Measurements from ENCODE around the gene GNPNAT1. TPM values are rescaled to one million over a fixed set of nuclear protein-coding genes. Genes with fewer than 3 reads are reported as not detected.

Gene GNPNAT1
- total RNA-seq, 1 experiment from 2014 or later = 45.2 TPM

GRCh38 chr14:52740751-52741150 is 50.7 kb downstream of the GNPNAT1 start:
- ChIA-PET CTCF (no interaction called here), POLR2A (ENCODE audit: unreplicated experiment) (no interaction called here)
- no peaks in the 10 kb centered on the region for H4K20me1 ChIP-seq (ENCODE audit: insufficient read depth)
- H3K27ac ChIP-seq = no peak overlapping the region
- no peaks in the 10 kb centered on the region for H3K9me3 ChIP-seq (ENCODE audit: insufficient read depth, low read depth)
- H2AFZ ChIP-seq = no peak overlapping the region
- intact Hi-C loops (cut with micrococcal nuclease; ENCODE audit: unreplicated experiment) = no loop called here
- no TSS peak for BruUV-seq (replicated peaks)
- no peak for DNase-seq
- no peaks in the 10 kb centered on the region for H3K4me1 ChIP-seq (replicated peaks; ENCODE audit: insufficient read depth)
- H3K9me2 ChIP-seq (ENCODE audit: insufficient read depth) = no peaks in the 10 kb centered on the region
- H3K79me2 ChIP-seq (ENCODE audit: low read depth) = peaks cover 10% of the 10 kb centered on the region; the same call in 1 of the 2 replicates
- no peak overlapping the region for H3K4me2 ChIP-seq
- H3K36me3 ChIP-seq (ENCODE audit: low read depth) = no peaks in the 10 kb centered on the region
- TF ChIP-seq, protein P1, sequence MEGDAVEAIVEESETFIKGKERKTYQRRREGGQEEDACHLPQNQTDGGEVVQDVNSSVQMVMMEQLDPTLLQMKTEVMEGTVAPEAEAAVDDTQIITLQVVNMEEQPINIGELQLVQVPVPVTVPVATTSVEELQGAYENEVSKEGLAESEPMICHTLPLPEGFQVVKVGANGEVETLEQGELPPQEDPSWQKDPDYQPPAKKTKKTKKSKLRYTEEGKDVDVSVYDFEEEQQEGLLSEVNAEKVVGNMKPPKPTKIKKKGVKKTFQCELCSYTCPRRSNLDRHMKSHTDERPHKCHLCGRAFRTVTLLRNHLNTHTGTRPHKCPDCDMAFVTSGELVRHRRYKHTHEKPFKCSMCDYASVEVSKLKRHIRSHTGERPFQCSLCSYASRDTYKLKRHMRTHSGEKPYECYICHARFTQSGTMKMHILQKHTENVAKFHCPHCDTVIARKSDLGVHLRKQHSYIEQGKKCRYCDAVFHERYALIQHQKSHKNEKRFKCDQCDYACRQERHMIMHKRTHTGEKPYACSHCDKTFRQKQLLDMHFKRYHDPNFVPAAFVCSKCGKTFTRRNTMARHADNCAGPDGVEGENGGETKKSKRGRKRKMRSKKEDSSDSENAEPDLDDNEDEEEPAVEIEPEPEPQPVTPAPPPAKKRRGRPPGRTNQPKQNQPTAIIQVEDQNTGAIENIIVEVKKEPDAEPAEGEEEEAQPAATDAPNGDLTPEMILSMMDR (conservative IDR thresholded peaks at IDR 0.05) = no peak
- TF ChIP-seq EZH2 (IDR thresholded peaks at IDR 0.05; ENCODE audit: low read depth) = no peak
- H3K4me3 ChIP-seq = no peak overlapping the region
- H3K27me3 ChIP-seq (ENCODE audit: insufficient read depth, low read depth) = no peaks in the 10 kb centered on the region
- no peaks in the 10 kb centered on the region for H3F3A ChIP-seq (ENCODE audit: insufficient read depth, low read depth)

GRCh38 chr14:52738409-52738808 is 53.0 kb downstream of the GNPNAT1 start:
- Histone ChIP-seq H3K4me1 (replicated peaks; ENCODE audit: insufficient read depth) (no peaks in the 10 kb centered on the region), H4K20me1 (ENCODE audit: insufficient read depth) (no peaks in the 10 kb centered on the region), H3K9me2 (ENCODE audit: insufficient read depth) (no peaks in the 10 kb centered on the region), H2AFZ (no peak overlapping the region), H3K27ac (no peak overlapping the region), H3K27me3 (ENCODE audit: insufficient read depth, low read depth) (no peaks in the 10 kb centered on the region), H3K4me3 (no peak overlapping the region), H3K9me3 (ENCODE audit: insufficient read depth, low read depth) (no peaks in the 10 kb centered on the region), H3K79me2 (ENCODE audit: low read depth) (peaks cover 10% of the 10 kb centered on the region; the same call in 1 of the 2 replicates), H3F3A (ENCODE audit: insufficient read depth, low read depth) (no peaks in the 10 kb centered on the region), H3K36me3 (ENCODE audit: low read depth) (no peaks in the 10 kb centered on the region), H3K4me2 (no peak overlapping the region)
- intact Hi-C loops (cut with micrococcal nuclease; ENCODE audit: unreplicated experiment) = no loop called here
- no peak for DNase-seq
- no TSS peak for BruUV-seq (replicated peaks)
- CTCF ChIA-PET = no interaction called here
- no peak for TF ChIP-seq EZH2 (IDR thresholded peaks at IDR 0.05; ENCODE audit: low read depth)
- TF ChIP-seq, protein P1 (conservative IDR thresholded peaks at IDR 0.05) = no peak
- POLR2A ChIA-PET (ENCODE audit: unreplicated experiment) = interaction anchor here (0.7 kb wide), 1 partner anchor 186 kb away, joined by 4 read pairs; the partner anchor contains the start of gene TXNDC16

- Histone ChIP-seq H3K27ac (no peak overlapping the region), H3F3A (ENCODE audit: insufficient read depth, low read depth) (no peaks in the 10 kb centered on the region), H4K20me1 (ENCODE audit: insufficient read depth) (no peaks in the 10 kb centered on the region), H3K27me3 (ENCODE audit: insufficient read depth, low read depth) (no peaks in the 10 kb centered on the region), H3K79me2 (ENCODE audit: low read depth) (peaks cover 12% of the 10 kb centered on the region), H3K36me3 (ENCODE audit: low read depth) (no peaks in the 10 kb centered on the region), H3K9me3 (ENCODE audit: insufficient read depth, low read depth) (no peaks in the 10 kb centered on the region), H3K9me2 (ENCODE audit: insufficient read depth) (no peaks in the 10 kb centered on the region), H2AFZ (no peak overlapping the region), H3K4me3 (no peak overlapping the region), H3K4me2 (no peak overlapping the region), H3K4me1 (replicated peaks; ENCODE audit: insufficient read depth) (peaks cover 5% of the 10 kb centered on the region; the same call in 1 of the 2 replicates)
- ChIA-PET POLR2A (ENCODE audit: unreplicated experiment) (no interaction called here), CTCF (no interaction called here)
- intact Hi-C loops (cut with micrococcal nuclease; ENCODE audit: unreplicated experiment) = no loop called here
- TF ChIP-seq EZH2 (IDR thresholded peaks at IDR 0.05; ENCODE audit: low read depth) = no peak
- TF ChIP-seq, protein P1 (conservative IDR thresholded peaks at IDR 0.05) = no peak
- no peak for DNase-seq
- BruUV-seq (replicated peaks) = no TSS peak
Observed at GRCh38 chr14:52735921-52736489, 55.4 kb downstream of the GNPNAT1 start.

All from PC-9 (cell line).